Measurements from ENCODE around the gene ELN.
"Not testable (repeated sequence)": the region's sequence is repeated elsewhere in the genome, so short reads cannot be mapped to it uniquely, and the experiment has no call there.

ELN gene

GRCh38 chr7:74001150-74001494 lies 26.9 kb upstream of the ELN start:
- no peak for DNase-seq

DNA sequence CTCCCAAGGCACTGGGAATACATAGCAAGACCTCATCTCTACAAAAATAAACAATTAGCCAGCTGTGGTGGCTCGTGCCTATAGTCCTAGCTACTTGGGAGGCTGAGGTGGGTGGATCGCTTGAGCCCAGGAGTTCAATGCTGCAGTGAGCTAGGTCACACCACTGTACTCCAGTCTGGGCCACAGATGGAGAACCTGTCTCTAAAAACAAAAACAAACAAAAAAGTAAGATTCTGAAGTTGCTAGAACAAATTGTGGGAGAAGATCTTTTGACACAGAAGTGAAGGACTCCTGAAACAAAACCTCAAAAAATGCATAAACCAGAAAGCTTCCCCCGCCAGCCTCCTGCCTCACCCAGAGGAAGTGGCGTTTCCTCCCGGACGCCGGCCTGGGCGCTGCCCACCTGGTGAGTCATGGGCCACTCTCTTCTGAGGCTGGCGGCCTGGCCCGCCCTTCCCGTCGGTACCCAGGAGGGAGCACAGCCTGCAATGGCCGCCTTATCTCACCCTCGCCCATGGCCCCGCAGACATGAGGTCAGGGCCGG lies 25.4 kb upstream of the ELN start:
- DNase-seq = no peak

- no peak for DNase-seq
Observed at GRCh38 chr7:74003621-74004020, 24.4 kb upstream of the ELN start.

GRCh38 chr7:74006032-74006431 lies 21.9 kb upstream of the ELN start:
- DNase-seq = no peak

DNA sequence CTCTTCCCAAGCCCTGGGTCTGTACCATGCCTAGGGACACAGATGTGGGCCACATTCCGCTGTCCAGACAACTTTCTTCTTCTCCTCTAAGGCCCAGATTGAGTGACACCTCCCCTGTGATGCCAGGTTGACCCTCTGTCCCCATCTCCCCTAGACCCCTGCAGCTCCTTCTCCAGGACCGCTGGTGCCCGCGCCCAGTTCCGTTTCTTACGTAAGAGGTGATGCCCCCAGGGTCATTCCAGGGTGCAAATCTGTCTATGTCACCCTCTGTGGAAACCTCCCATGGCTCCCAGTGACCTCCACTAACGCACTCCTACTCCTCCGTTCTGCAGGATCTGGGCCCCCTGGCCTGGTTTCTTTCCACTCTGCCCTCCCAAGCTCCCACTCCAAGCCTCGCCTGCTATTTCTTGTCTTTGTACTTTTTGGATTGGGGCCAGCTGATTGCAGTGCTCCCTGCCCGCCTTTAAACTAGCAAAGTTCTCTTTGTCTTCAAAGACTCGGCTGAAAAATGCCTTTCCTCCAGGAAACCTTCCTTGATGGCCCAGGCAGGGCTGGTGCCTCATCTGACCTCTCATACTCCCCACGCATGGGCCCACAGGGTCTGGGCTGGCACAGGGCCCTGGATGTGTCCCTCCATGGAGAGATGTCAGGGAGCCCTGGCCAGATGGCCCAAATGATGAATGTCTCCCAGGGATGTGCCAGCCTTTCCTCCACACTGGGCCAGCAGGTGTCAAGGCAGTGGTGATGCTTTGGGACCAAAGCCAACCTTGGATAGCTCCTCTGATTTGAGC lies 21.3 kb upstream of the ELN start:
- no peak for DNase-seq

GRCh38 chr7:74007242-74007567 lies 20.8 kb upstream of the ELN start:
- DNase-seq = no peak

GRCh38 chr7:74008687-74009086 lies 19.3 kb upstream of the ELN start:
- no peak for DNase-seq

DNA sequence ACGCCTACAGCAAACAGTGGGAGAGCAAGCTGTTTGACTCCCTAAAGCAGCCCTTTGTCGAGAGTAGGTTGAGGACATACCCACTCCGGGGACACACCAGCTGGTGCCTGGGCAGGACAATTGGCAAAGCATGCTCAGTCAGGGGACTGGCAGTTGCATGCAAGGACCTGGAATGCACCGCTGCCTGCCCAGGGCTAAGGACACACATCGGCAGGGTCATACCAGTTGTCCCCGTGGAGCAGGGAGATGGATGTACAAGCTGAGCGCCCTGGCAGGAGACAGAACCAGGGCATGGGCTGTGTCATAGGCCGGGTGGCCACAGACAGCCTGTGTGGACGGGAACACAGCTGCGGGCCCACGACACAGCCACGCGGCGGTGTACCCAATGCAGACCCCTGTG lies 18.3 kb upstream of the ELN start:
- DNase-seq = no peak

GRCh38 chr7:74010407-74010806 lies 17.6 kb upstream of the ELN start:
- no peak for DNase-seq

DNA sequence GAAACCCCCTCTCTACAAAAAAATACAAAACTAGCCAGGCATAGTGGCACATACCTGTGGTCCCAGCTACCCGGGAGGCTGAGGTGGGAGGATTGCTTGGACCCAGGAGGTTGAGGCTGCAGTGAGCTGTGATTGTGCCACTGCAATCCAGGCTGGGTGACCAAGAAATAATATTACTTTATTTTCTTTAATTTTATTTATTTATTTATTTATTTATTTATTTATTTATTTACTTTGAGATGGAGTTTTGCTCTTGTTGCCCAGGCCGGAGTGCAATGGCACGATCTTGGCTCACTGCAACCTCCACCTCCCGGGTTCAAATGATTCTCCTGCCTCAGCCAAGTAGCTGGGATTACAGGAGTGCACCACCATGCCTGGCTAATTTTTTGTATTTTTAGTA lies 16.6 kb upstream of the ELN start:
- not testable (repeated sequence) for DNase-seq

DNA sequence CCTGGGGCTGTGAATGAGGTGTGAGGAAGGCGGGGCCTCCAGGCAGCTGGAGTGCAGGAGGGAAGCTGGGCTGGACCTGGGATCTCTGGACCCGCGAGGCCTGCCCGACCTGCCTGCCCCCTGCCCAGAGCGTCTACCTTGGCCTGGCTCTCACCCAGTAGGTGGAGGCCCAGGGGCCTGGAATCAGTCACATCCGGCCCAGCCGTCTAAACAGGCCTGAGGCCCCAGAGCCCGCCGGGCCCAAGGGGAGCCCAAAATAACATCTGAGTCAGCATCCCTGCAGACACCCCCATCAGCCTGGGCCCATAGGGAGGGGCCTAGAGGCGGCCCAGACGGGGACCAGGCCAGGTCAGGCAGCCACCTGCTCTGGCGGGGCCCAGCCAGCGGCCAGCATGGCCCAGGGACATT lies 15.1 kb upstream of the ELN start:
- DNase-seq = no peak

DNA sequence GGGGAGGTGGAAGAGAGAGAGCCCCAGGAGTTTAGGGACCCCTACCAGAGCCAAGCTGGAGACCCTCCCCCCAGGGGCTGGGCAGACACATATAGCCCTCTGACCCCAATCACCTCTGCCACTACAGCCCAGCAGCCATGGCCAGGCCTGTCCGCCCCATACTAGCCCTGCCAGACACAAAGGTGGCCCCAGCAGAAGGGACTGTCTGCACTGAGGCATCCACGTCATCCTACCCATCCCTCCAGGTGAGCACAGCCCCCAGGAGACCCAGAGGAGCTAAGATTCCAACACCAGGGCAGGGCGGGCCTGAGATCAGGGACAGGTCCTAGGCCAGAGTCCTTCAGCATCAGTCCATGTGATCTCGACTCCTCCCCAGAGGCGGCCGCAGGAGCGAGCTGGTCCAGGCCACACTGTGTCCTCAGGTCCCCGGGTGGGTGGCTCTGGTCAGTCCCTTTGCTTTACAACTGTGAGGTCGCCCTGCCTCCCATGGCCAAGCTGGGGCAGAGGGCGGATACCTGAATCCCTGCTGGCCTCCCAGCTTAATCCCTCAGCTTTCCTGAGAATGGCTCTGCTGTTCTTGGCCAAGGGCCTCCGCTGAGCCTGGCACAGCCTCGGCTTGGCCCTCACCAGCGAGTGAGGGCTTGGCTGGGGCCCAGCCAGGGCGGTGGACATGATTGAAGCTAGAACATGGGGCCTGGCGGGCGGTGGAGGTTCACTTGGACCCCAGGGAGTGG lies 14.3 kb upstream of the ELN start:
- no peak for DNase-seq

DNA sequence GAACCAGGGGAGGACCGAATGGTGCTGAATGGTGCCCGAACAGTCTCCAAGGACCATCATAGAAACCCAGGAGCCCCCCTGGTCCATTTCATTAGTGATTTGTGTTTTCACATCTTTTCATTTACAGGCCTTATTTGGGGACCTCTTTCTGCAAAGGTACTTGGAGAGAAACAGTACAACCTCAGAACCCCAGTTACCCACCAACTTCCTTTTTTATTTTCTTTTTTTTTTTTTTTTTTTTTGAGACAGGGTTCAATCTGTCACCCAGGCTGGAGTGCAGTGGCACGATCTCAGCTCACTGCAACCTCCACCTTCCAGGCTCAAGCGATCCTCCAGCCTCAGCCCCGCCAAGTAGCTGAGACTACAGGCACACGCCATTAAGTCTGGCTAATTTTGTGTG lies 13.0 kb upstream of the ELN start:
- DNase-seq = no peak

DNA sequence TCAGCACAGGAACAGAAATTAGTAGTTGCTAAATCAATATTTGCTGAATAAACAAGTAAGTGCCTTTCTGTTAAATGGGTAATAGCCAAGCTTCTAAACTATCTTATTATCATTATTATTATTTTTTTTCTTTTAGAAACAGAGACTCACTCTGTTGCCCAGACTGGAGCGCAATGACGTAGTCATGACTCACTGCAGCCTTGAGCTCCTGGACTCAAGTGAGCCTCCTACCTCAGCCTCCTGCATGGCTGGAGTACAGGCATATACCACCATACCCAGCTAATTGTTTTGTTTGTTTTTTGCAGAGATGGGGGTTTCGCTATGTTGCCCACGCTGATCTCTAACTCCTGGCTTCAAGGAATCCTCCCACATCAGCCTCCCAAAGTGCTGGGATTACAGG lies 12.3 kb upstream of the ELN start:
- no peak for DNase-seq

GRCh38 chr7:74017125-74017524 lies 10.8 kb upstream of the ELN start:
- no peak for DNase-seq

DNA sequence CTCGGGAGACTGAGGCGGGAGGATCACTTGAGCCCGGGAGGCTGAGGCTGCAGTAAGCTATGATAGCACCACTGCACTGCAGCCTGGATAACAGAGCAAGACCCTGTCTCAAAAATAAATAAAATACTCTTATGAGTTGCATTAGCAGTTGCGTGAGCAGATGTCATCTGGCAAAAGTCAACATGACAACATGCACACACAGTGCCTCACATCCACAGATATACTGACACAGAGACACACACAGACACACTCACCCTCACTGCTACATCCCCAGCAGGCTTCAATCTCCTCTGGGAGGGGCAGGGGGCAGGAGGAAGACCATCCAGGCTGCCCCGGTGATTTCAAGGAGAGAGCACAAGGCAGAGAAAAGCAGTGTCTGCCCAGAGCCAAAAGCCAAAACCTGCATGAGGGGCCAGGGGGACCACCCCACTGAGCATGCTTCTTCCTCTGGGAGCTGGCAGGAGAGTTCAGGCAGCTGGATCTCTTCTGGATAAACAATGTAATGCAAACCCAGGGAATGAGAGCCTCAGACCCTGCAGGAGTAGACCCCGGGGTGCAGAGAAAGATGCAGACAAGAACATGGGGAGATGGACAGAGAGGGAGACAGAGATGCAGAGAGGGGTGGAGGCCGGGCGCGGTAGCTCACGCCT lies 9.6 kb upstream of the ELN start:
- DNase-seq = no peak

GRCh38 chr7:74019149-74019548 lies 8.8 kb upstream of the ELN start:
- DNase-seq = no peak

- DNase-seq = no peak
Observed at GRCh38 chr7:74020390-74020789, 7.6 kb upstream of the ELN start.

GRCh38 chr7:74021546-74022320 lies 6.2 kb upstream of the ELN start:
- no peak for DNase-seq

DNA sequence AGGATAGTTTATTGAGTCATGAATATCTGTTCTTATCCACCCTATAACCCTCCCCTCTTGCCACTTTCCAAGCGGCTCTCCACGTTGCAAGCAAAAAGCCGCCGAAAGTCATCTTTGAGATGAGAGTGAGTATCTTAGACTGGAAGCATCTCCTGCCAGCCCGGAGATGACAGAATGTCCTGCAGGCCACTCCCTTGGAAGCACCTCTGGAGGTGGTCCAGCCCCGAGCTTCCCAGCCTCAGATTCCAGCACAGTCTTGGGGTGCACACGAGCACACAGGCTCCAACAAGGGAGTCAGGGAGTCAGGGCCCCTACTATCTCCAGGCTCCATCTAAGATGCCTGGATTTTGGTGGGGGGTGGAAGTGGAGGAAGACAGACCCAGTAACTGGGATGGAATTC lies 5.5 kb upstream of the ELN start:
- DNase-seq = no peak

GRCh38 chr7:74023092-74023536 lies 4.9 kb upstream of the ELN start:
- peak; percentile 17 for DNase-seq

DNA sequence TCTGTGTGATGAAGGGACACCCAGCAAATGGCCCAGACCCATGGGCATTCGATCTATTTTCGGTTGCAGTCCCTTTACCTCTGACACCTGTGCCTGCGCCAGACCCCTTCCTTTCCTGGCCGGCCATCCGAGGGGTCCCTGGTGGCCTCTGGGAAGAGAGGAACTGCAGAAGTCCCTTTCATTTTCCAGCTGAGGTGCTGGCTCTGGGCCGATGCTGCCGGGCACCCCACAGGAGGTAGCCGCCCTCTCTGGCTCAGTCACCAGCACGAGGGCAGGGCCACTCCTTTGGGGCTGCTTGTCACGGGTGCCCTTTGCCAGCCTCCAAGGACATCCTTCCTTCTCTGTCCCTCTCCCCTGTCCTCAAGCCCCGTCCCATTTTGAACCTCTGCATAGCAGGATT lies 4.2 kb upstream of the ELN start:
- DNase-seq = no peak

DNA sequence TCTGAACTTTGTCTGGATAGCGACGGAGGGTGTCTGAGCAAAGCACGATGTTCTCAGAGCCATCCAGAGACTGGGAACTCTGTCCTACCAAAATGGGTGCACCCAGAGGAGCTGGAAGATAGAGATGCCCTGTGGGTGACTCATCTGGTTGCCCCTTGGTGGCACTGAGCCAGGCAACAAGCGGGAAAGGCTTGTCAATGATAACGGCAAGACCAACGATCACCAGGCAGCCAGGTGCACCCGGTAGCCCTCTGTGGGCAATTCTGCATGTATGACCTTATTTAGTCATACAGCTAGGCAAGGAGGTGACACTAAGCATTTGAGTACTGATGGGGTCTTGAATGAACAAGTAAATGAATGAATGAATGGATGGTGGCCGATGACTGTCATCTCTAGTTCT lies 2.8 kb upstream of the ELN start:
- DNase-seq = no peak
